Measurements from ENCODE around the gene TTN. TPM values are rescaled to one million over a fixed set of nuclear protein-coding genes. Genes with fewer than 3 reads are reported as not detected.

Gene TTN
- total RNA-seq, 3 donors from 2014 or later (not counting 1 experiment from before 2014, with no cell fraction given) = 2.5 to 4.2 (median 3.7) TPM

- no peak for ATAC-seq
- Mint-ChIP-seq H3K27me3 (ENCODE audit: low read depth in 2 of 2) (peaks cover 0 to 2% of the 10 kb centered on the region in 2 donors), H3K27ac (no peak overlapping the region), H3K36me3 (no peaks in the 10 kb centered on the region), H3K4me3 (no peak overlapping the region), H3K4me1 (peaks cover 0 to 5% of the 10 kb centered on the region in 2 donors), H3K9me3 (no peaks in the 10 kb centered on the region)
- H3K36me3 ChIP-seq (ENCODE audit: control insufficient read depth, insufficient read depth, low read length) = no peaks in the 10 kb centered on the region
- DNase-seq = no peak
- intact Hi-C loops (cut with micrococcal nuclease) = no loop called here
- H3K9me3 ChIP-seq (ENCODE audit: control insufficient read depth, insufficient read depth, low read length) = no peaks in the 10 kb centered on the region
- no peak for TF ChIP-seq CTCF (IDR thresholded peaks at IDR 0.05)
- WGBS (ENCODE audit: insufficient coverage) = 95% methylated on average over 4 of the region's 6 CpGs
- H3K27me3 ChIP-seq (ENCODE audit: control insufficient read depth, insufficient read depth, low read length) = no peaks in the 10 kb centered on the region
- no peak overlapping the region for H3K4me3 ChIP-seq (ENCODE audit: low read length)
- H3K4me1 ChIP-seq (ENCODE audit: control insufficient read depth, insufficient read depth, low read length) = no peaks in the 10 kb centered on the region
- H3K27ac ChIP-seq (ENCODE audit: low read length) = no peak overlapping the region
Observed at GRCh38 chr2:178702361-178702760, 104.9 kb downstream of the TTN start.

DNA sequence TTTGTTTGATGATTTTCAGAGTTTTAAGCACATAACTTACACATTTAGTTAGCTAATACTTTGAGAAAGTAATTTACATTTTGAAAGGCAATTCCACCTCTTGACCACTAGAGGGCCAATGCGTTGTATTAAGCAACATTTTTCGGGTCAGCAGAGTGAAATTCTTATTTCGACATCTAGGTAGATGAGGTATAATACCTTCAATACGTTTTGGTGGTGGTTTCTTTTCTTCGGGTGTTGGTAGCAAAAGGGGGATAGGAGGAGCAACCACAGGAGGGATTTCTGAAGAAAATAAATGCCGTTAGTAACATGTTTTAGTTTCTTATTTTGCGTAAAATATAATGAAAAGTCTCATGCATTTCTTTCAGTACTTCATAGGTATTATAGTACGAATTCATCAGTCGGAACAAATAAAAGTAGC, 106.3 kb downstream of the TTN start:
- peak in 1 of 3 donors; percentile 29 for ATAC-seq
- peak in 1 of 2 donors; percentile 56 for DNase-seq
- WGBS (ENCODE audit: insufficient coverage) = 49% methylated on average over 7 of the region's 9 CpGs
- no peaks in the 10 kb centered on the region for H3K36me3 Mint-ChIP-seq
- H3K36me3 ChIP-seq (ENCODE audit: control insufficient read depth, insufficient read depth, low read length) = no peaks in the 10 kb centered on the region
- no peak overlapping the region for H3K4me3 Mint-ChIP-seq
- no peak overlapping the region for H3K27ac ChIP-seq (ENCODE audit: low read length)
- peak; percentile 95 for TF ChIP-seq CTCF (IDR thresholded peaks at IDR 0.05)
- no peak overlapping the region for H3K4me3 ChIP-seq (ENCODE audit: low read length)
- no peak overlapping the region for H3K27ac Mint-ChIP-seq
- H3K4me1 ChIP-seq (ENCODE audit: control insufficient read depth, insufficient read depth, low read length) = no peaks in the 10 kb centered on the region
- intact Hi-C loops (cut with micrococcal nuclease) = no loop called here
- no peaks in the 10 kb centered on the region for H3K9me3 ChIP-seq (ENCODE audit: control insufficient read depth, insufficient read depth, low read length)
- no peaks in the 10 kb centered on the region for H3K9me3 Mint-ChIP-seq
- H3K27me3 ChIP-seq (ENCODE audit: control insufficient read depth, insufficient read depth, low read length) = no peaks in the 10 kb centered on the region
- H3K27me3 Mint-ChIP-seq (ENCODE audit: low read depth in 2 of 2) = peaks cover 0 to 2% of the 10 kb centered on the region in 2 donors
- peaks cover 0 to 5% of the 10 kb centered on the region in 2 donors for H3K4me1 Mint-ChIP-seq

DNA sequence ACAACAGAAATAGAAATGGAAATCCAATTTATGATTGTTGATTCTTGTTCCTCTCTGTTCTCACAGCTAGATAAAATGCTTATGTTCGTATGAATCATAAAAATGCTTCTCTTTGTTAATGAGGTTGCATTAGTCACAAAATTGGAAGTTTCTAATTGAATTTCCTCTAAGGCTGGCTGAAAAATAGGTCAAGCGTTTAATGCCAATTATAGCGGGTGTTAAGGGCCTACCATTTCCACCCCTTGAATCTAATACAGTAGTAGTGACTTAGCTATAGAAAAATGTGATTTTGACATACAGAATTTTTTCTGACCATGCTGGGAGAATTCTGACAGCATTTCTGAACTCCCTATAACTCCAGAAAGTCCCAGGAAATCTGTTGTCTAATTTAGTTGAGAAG, 107.1 kb downstream of the TTN start:
- no peak overlapping the region for H3K4me3 ChIP-seq (ENCODE audit: low read length)
- intact Hi-C loops (cut with micrococcal nuclease) = no loop called here
- Mint-ChIP-seq H3K27ac (no peak overlapping the region), H3K9me3 (no peaks in the 10 kb centered on the region), H3K4me1 (peaks cover 0 to 5% of the 10 kb centered on the region in 2 donors), H3K4me3 (no peak overlapping the region), H3K27me3 (ENCODE audit: low read depth in 2 of 2) (peaks cover 0 to 2% of the 10 kb centered on the region in 2 donors), H3K36me3 (no peaks in the 10 kb centered on the region)
- TF ChIP-seq CTCF (IDR thresholded peaks at IDR 0.05) = no peak
- 90% methylated on average over 2 of the region's 3 CpGs for WGBS (ENCODE audit: insufficient coverage)
- H3K27me3 ChIP-seq (ENCODE audit: control insufficient read depth, insufficient read depth, low read length) = no peaks in the 10 kb centered on the region
- no peaks in the 10 kb centered on the region for H3K9me3 ChIP-seq (ENCODE audit: control insufficient read depth, insufficient read depth, low read length)
- no peaks in the 10 kb centered on the region for H3K4me1 ChIP-seq (ENCODE audit: control insufficient read depth, insufficient read depth, low read length)
- no peak for ATAC-seq
- no peak overlapping the region for H3K27ac ChIP-seq (ENCODE audit: low read length)
- no peak for DNase-seq
- H3K36me3 ChIP-seq (ENCODE audit: control insufficient read depth, insufficient read depth, low read length) = no peaks in the 10 kb centered on the region

DNA sequence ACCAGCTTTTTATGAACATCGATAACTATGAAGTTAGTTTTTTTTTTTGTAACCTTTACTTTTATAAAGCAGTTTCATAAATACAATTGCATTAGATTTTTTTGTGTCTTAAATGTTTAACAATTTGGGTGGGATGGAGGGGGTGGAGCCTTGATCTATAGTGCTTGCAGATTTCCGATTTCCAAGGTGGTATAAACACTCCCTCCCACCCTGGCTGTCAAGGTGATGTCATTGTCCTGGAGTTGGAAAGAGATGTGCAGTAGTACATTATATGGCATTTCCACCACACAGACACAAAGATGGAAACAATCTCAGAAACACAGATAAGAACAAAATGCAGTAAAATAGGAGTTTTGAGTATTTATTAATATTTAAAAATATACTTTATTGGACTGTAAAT, 114.4 kb downstream of the TTN start:
- H3K4me3 ChIP-seq (ENCODE audit: low read length) = no peak overlapping the region
- no peak overlapping the region for H3K4me3 Mint-ChIP-seq
- H3K4me1 Mint-ChIP-seq = no peaks in the 10 kb centered on the region

More for the DNA sequence above, 114.4 kb downstream of the TTN start:
- Histone ChIP-seq H3K36me3 (ENCODE audit: control insufficient read depth, insufficient read depth, low read length) (no peaks in the 10 kb centered on the region), H3K9me3 (ENCODE audit: control insufficient read depth, insufficient read depth, low read length) (no peaks in the 10 kb centered on the region), H3K4me1 (ENCODE audit: control insufficient read depth, insufficient read depth, low read length) (no peaks in the 10 kb centered on the region), H3K27ac (ENCODE audit: low read length) (no peak overlapping the region), H3K27me3 (ENCODE audit: control insufficient read depth, insufficient read depth, low read length) (no peaks in the 10 kb centered on the region)
- no peak overlapping the region for H3K27ac Mint-ChIP-seq
- H3K27me3 Mint-ChIP-seq (ENCODE audit: low read depth in 2 of 2) = no peaks in the 10 kb centered on the region
- TF ChIP-seq CTCF (IDR thresholded peaks at IDR 0.05) = no peak
- H3K36me3 Mint-ChIP-seq = no peaks in the 10 kb centered on the region
- ATAC-seq (no peak), DNase-seq (no peak)
- H3K9me3 Mint-ChIP-seq = no peaks in the 10 kb centered on the region
- no CpG with 5 or more reads among the region's 2 CpGs for WGBS (ENCODE audit: insufficient coverage)
- intact Hi-C loops (cut with micrococcal nuclease) = no loop called here
